H9 (cell line): ENCODE data around the gene CYSTM1. TPM values are rescaled to one million over a fixed set of nuclear protein-coding genes. Genes with fewer than 3 reads are reported as not detected.

Experiments
- DNase-seq: peaks from one replicate; pipeline ENCODE4 v3.0.0-alpha.2; 2017
- H2AFZ ChIP-seq: one replicate; pipeline ENCODE4 v1.6.1; 2013; ENCODE audit warnings: mild to moderate bottlenecking, low read length, control low read depth, moderate library complexity
- H2AK5ac ChIP-seq: 2 replicates; pipeline ENCODE4 v1.6.1; 2013; ENCODE audit warnings: low read length, control low read depth, mixed read lengths; ENCODE audit not compliant: insufficient read length
- H2BK120ac ChIP-seq: one replicate; pipeline ENCODE4 v1.6.1; 2013; ENCODE audit warnings: low read depth, mild to moderate bottlenecking, low read length, control low read depth, inconsistent platforms; ENCODE audit not compliant: poor library complexity, severe bottlenecking
- H2BK12ac ChIP-seq: 2 replicates; pipeline ENCODE4 v1.6.1; 2013; ENCODE audit warnings: low read length, control low read depth, mixed read lengths, low read depth; ENCODE audit not compliant: insufficient read length
- H2BK15ac ChIP-seq: 2 replicates; pipeline ENCODE4 v1.6.1; 2013; ENCODE audit warnings: low read depth, low read length, control low read depth
- H2BK20ac ChIP-seq: one replicate; pipeline ENCODE4 v1.6.1; 2013; ENCODE audit warnings: low read depth, mild to moderate bottlenecking, low read length, control low read depth, inconsistent platforms; ENCODE audit not compliant: poor library complexity, severe bottlenecking
- H2BK5ac ChIP-seq: 2 replicates; pipeline ENCODE4 v1.6.1; 2013; ENCODE audit warnings: low read length, control low read depth, mixed read lengths; ENCODE audit not compliant: insufficient read length
- H3K14ac ChIP-seq: 2 replicates; pipeline ENCODE4 v1.6.1; 2013; ENCODE audit warnings: low read length, control low read depth; ENCODE audit not compliant: insufficient read depth
- H3K18ac ChIP-seq: 2 replicates; pipeline ENCODE4 v1.6.1; 2013; ENCODE audit warnings: low read depth, mild to moderate bottlenecking, mixed read lengths, low read length, control low read depth; ENCODE audit not compliant: insufficient read length
- H3K23ac ChIP-seq: 2 replicates; pipeline ENCODE4 v1.6.1; 2013; ENCODE audit warnings: low read length, control low read depth, mixed read lengths, low read depth; ENCODE audit not compliant: insufficient read length
- H3K23me2 ChIP-seq: 2 replicates; pipeline ENCODE4 v1.6.1; 2013; ENCODE audit warnings: low read depth, mild to moderate bottlenecking, mixed read lengths, low read length, control low read depth; ENCODE audit not compliant: insufficient read length, poor library complexity, severe bottlenecking
- H3K27ac ChIP-seq: 2 replicates; pipeline ENCODE4 v1.5.1; 2013; ENCODE audit warnings: low read length, control low read depth, mixed read lengths, low read depth; ENCODE audit not compliant: insufficient read length
- H3K27me3 ChIP-seq: 2 replicates; pipeline ENCODE4 v1.6.1; 2013; ENCODE audit warnings: low read length, control low read depth, inconsistent platforms; ENCODE audit not compliant: insufficient read depth
- H3K4ac ChIP-seq: 2 replicates; pipeline ENCODE4 v1.6.1; 2013; ENCODE audit warnings: low read depth, mild to moderate bottlenecking, control low read depth, inconsistent platforms, low read length, moderate library complexity
- H3K4me1 ChIP-seq: 2 replicates; pipeline ENCODE4 v1.6.1; 2013; ENCODE audit warnings: low read length, control low read depth, inconsistent platforms; ENCODE audit not compliant: insufficient read depth
- H3K4me2 ChIP-seq: 2 replicates; pipeline ENCODE4 v1.6.1; 2013; ENCODE audit warnings: low read length, control low read depth, mixed read lengths; ENCODE audit not compliant: insufficient read length, insufficient read depth
- H3K56ac ChIP-seq: 2 replicates; pipeline ENCODE4 v1.6.1; 2013; ENCODE audit warnings: low read depth, mild to moderate bottlenecking, mixed read lengths, low read length, control low read depth; ENCODE audit not compliant: insufficient read length
- H3K79me1 ChIP-seq: 2 replicates; pipeline ENCODE4 v1.6.1; 2013; ENCODE audit warnings: low read depth, mild to moderate bottlenecking, moderate library complexity, low read length, control low read depth, inconsistent platforms; ENCODE audit not compliant: insufficient read depth, poor library complexity, severe bottlenecking
- H3K79me2 ChIP-seq: 2 replicates; pipeline ENCODE4 v1.6.1; 2013; ENCODE audit warnings: low read length, control low read depth, inconsistent platforms; ENCODE audit not compliant: insufficient read depth
- H3K9ac ChIP-seq: 2 replicates; pipeline ENCODE4 v1.6.1; 2013; ENCODE audit warnings: low read length, control low read depth, mixed read lengths; ENCODE audit not compliant: insufficient read length; ENCODE audit errors: extremely low read depth
- H3K9me3 ChIP-seq: one replicate; pipeline ENCODE4 v1.6.1; 2013; ENCODE audit warnings: low read depth, low read length, inconsistent platforms; ENCODE audit not compliant: control insufficient read depth
- H3T11ph ChIP-seq: one replicate; pipeline ENCODE4 v1.6.1; 2013; ENCODE audit warnings: mild to moderate bottlenecking, low read length, control low read depth, inconsistent platforms
- H4K20me1 ChIP-seq: one replicate; pipeline ENCODE4 v1.6.1; 2013; ENCODE audit not compliant: control insufficient read depth, insufficient read length, insufficient read depth
- H4K5ac ChIP-seq: 2 replicates; pipeline ENCODE4 v1.6.1; 2013; ENCODE audit warnings: low read depth, mild to moderate bottlenecking, mixed read lengths, low read length, control low read depth; ENCODE audit not compliant: insufficient read length
- H4K8ac ChIP-seq: replicated peaks from 2 replicates; pipeline ENCODE4 v1.6.1; 2013; ENCODE audit warnings: low read length, control low read depth, mixed read lengths, low read depth; ENCODE audit not compliant: insufficient read length
- H4K91ac ChIP-seq: 2 replicates; pipeline ENCODE4 v1.6.1; 2013; ENCODE audit warnings: low read depth, mild to moderate bottlenecking, moderate library complexity, mixed read lengths, low read length, control low read depth; ENCODE audit not compliant: insufficient read length
- H3K27ac Mint-ChIP-seq, 3 experiments: 2 replicates in 2 of 3; 3 replicates in 1 of 3; pipeline ENCODE4 v1.8.0; 2020 to 2021; ENCODE audit warnings: mixed read lengths in 3 of 3, mild to moderate bottlenecking in 1 of 3, moderate library complexity in 1 of 3
- H3K27me3 Mint-ChIP-seq: 2 replicates; pipeline ENCODE4 v1.8.0; 2021; ENCODE audit warnings: low read depth, mild to moderate bottlenecking, moderate library complexity, mixed read lengths
- H3K36me3 Mint-ChIP-seq, 3 experiments: 2 replicates in 2 of 3; 3 replicates in 1 of 3; pipeline ENCODE4 v1.8.0; 2020 to 2021; ENCODE audit warnings: low read depth in 3 of 3, mixed read lengths in 3 of 3; ENCODE audit not compliant: insufficient read depth in 1 of 3
- H3K4me1 Mint-ChIP-seq, 2 experiments: 2 replicates each; pipeline ENCODE4 v1.8.0; 2020; ENCODE audit warnings: mixed read lengths in 2 of 2
- H3K4me3 Mint-ChIP-seq, 2 experiments: 2 replicates in 1 of 2; 3 replicates in 1 of 2; pipeline ENCODE4 v1.8.0; 2020 to 2021; ENCODE audit warnings: mild to moderate bottlenecking in 2 of 2, mixed read lengths in 2 of 2, moderate library complexity in 1 of 2
- H3K9me3 Mint-ChIP-seq, 2 experiments: 2 replicates in 1 of 2; 3 replicates in 1 of 2; pipeline ENCODE4 v1.8.0; 2020; ENCODE audit warnings: mild to moderate bottlenecking in 2 of 2, mixed read lengths in 2 of 2, moderate library complexity in 1 of 2
- CTCF ChIP-seq: fragments of 200-600 bp; sonication (generic); conservative IDR thresholded peaks from 3 replicates; pipeline ENCODE4 v1.8.0; 2021; ENCODE audit warnings: antibody characterized with exemption, mild to moderate bottlenecking
- WGBS: extraction: QIAGEN DNeasy Blood & Tissue Kit; methylation state at CpG from one replicate; pipeline ENCODE4 v1.1.7; 2013; ENCODE audit warnings: missing lambda C conversion rate, low lambda C conversion rate, mixed read lengths; ENCODE audit not compliant: insufficient read length; ENCODE audit errors: extremely low coverage; 5-methylcytosine and 5-hydroxymethylcytosine counted together
- total RNA-seq: library from RNA; stranded (reverse); gene quantifications from 2 replicates; pipeline ENCODE4 v1.2.1, GENCODE V29; 2021

Gene CYSTM1
- total RNA-seq, 1 experiment from 2014 or later = 20.6 TPM

DNA sequence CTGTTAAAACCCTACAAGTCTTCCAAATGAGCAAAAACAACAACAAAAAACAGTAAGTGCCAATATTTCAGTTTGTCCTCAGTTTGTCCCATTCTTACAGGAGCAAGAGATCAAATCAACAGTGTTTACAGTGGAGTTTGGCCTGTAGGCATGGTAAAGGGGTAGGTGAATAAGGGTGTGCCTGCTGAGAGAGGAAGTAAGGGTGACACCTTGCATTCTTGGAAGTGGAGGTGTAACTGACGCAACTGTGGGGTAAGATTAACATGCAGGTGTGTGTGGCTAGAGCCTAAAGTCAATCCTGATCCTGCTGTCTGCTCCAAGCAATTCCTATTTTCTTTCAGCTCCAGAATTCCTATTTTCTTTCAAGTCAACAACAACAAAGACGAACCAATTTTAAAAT lies 84.5 kb downstream of the CYSTM1 start:
- H2BK120ac ChIP-seq = no peak overlapping the region
- peaks cover 4 to 15% (median 6%) of the 10 kb centered on the region in 3 experiments for H3K36me3 Mint-ChIP-seq
- no peaks in the 10 kb centered on the region for H3K27me3 ChIP-seq
- no peak overlapping the region for H3K27ac ChIP-seq
- H3K9me3 ChIP-seq = no peaks in the 10 kb centered on the region
- H3K4ac ChIP-seq = no peak overlapping the region
- H3K4me2 ChIP-seq = no peak overlapping the region
- no peaks in the 10 kb centered on the region for H3K27me3 Mint-ChIP-seq
- no peak for DNase-seq
- no peaks in the 10 kb centered on the region for H3K23me2 ChIP-seq
- no peak overlapping the region for H3K18ac ChIP-seq
- TF ChIP-seq CTCF = no peak
- no peak overlapping the region for H2BK12ac ChIP-seq
- peak overlapping the region in 1 of 3 experiments; percentile 74; a peak in 1 of 7 replicates for H3K27ac Mint-ChIP-seq
- no CpG with 5 or more reads among the region's 2 CpGs for WGBS
- no peak overlapping the region for H2AFZ ChIP-seq
- H3K9ac ChIP-seq = no peak overlapping the region
- H4K5ac ChIP-seq = no peak overlapping the region
- no peak overlapping the region for H3K14ac ChIP-seq
- H4K8ac ChIP-seq = no peak overlapping the region
- no peak overlapping the region for H2BK5ac ChIP-seq
- no peak overlapping the region for H3K23ac ChIP-seq
- no peak overlapping the region for H3T11ph ChIP-seq
- H3K4me1 Mint-ChIP-seq = peaks cover 7 to 18% of the 10 kb centered on the region in 2 experiments; a peak in 3 of 4 replicates
- no peak overlapping the region for H3K56ac ChIP-seq
- H3K4me3 Mint-ChIP-seq = no peak overlapping the region
- H2BK15ac ChIP-seq = no peak overlapping the region
- H3K9me3 Mint-ChIP-seq = no peaks in the 10 kb centered on the region
- no peaks in the 10 kb centered on the region for H4K20me1 ChIP-seq
- no peak overlapping the region for H2BK20ac ChIP-seq
- H3K79me1 ChIP-seq = peaks cover 5% of the 10 kb centered on the region
- no peak overlapping the region for H2AK5ac ChIP-seq
- 0 out of 2 replicates have a peak, but pooled peaks cover 1% of the 10 kb centered on the region for H3K79me2 ChIP-seq
- no peak overlapping the region for H4K91ac ChIP-seq
- peaks cover 3% of the 10 kb centered on the region; the same call in 1 of the 2 replicates for H3K4me1 ChIP-seq
